ENCODE data around the gene KIF26A. TPM values are rescaled to one million over a fixed set of nuclear protein-coding genes. Genes with fewer than 3 reads are reported as not detected.
"Not testable (repeated sequence)": the region's sequence is repeated elsewhere in the genome, so short reads cannot be mapped to it uniquely, and the experiment has no call there.

Gene KIF26A
- polyA plus RNA-seq, 1 donor from 2014 or later = 11.2 TPM

- not testable (repeated sequence) for H3K9me3 ChIP-seq (ENCODE audit: low read length); H3K4me2 ChIP-seq (ENCODE audit: low read length); H3K4me3 ChIP-seq (ENCODE audit: low read length); H2AFZ ChIP-seq (ENCODE audit: low read depth, low read length); H3K9ac ChIP-seq (ENCODE audit: low read length); H3K27ac ChIP-seq (ENCODE audit: low read length); H3K79me2 ChIP-seq (replicated peaks; ENCODE audit: insufficient read depth, low read length); H4K20me1 ChIP-seq (ENCODE audit: insufficient read depth); H3K9me2 ChIP-seq (ENCODE audit: insufficient read depth, low read length); H3F3A ChIP-seq (ENCODE audit: insufficient read depth, low read length, poor library complexity, severe bottlenecking); H3K36me3 ChIP-seq (ENCODE audit: insufficient read depth, low read length); H3K27me3 ChIP-seq (ENCODE audit: insufficient read depth, low read depth, low read length)
These were observed 69.9 kb downstream of the KIF26A start for GRCh38 chr14:104208331-104208730.

GRCh38 chr14:104209071-104209470, 70.7 kb downstream of the KIF26A start:
- H4K20me1 ChIP-seq (ENCODE audit: insufficient read depth); H3F3A ChIP-seq (ENCODE audit: insufficient read depth, low read length, poor library complexity, severe bottlenecking); H2AFZ ChIP-seq (ENCODE audit: low read depth, low read length); H3K36me3 ChIP-seq (ENCODE audit: insufficient read depth, low read length); H3K27me3 ChIP-seq (ENCODE audit: insufficient read depth, low read depth, low read length); H3K4me3 ChIP-seq (ENCODE audit: low read length); H3K9me3 ChIP-seq (ENCODE audit: low read length); H3K79me2 ChIP-seq (replicated peaks; ENCODE audit: insufficient read depth, low read length); H3K9ac ChIP-seq (ENCODE audit: low read length); H3K4me2 ChIP-seq (ENCODE audit: low read length); H3K9me2 ChIP-seq (ENCODE audit: insufficient read depth, low read length); H3K27ac ChIP-seq (ENCODE audit: low read length): not testable (repeated sequence)

- no peak for TF ChIP-seq TAF1 (IDR thresholded peaks at IDR 0.05; ENCODE audit: low read depth)
- TF ChIP-seq MXI1 (conservative IDR thresholded peaks at IDR 0.05; ENCODE audit: poor library complexity, severe bottlenecking) = no peak
- TF ChIP-seq EZH2 (IDR thresholded peaks at IDR 0.05; ENCODE audit: borderline replicate concordance, insufficient read depth, low read length, poor library complexity, severe bottlenecking) = no peak
- no peak for TF ChIP-seq RAD21 (conservative IDR thresholded peaks at IDR 0.05)
- no peak for TF ChIP-seq POLR2AphosphoS5 (IDR thresholded peaks at IDR 0.05)
- TF ChIP-seq REST (IDR thresholded peaks at IDR 0.05; ENCODE audit: borderline replicate concordance) = no peak
- TF ChIP-seq EP300 (conservative IDR thresholded peaks at IDR 0.05; ENCODE audit: poor library complexity, severe bottlenecking) = no peak
- TF ChIP-seq CTCF (IDR thresholded peaks at IDR 0.05; ENCODE audit: poor library complexity, severe bottlenecking) = no peak
- TF ChIP-seq SMC3 (conservative IDR thresholded peaks at IDR 0.05; ENCODE audit: poor library complexity) = no peak
- Histone ChIP-seq H2AFZ (ENCODE audit: low read depth, low read length) (no peak overlapping the region), H3K79me2 (replicated peaks; ENCODE audit: insufficient read depth, low read length) (no peaks in the 10 kb centered on the region), H3K36me3 (ENCODE audit: insufficient read depth, low read length) (no peaks in the 10 kb centered on the region), H4K20me1 (ENCODE audit: insufficient read depth) (no peaks in the 10 kb centered on the region), H3F3A (ENCODE audit: insufficient read depth, low read length, poor library complexity, severe bottlenecking) (no peaks in the 10 kb centered on the region), H3K27ac (ENCODE audit: low read length) (no peak overlapping the region), H3K9me2 (ENCODE audit: insufficient read depth, low read length) (no peaks in the 10 kb centered on the region), H3K9ac (ENCODE audit: low read length) (no peak overlapping the region), H3K9me3 (ENCODE audit: low read length) (no peaks in the 10 kb centered on the region), H3K4me2 (ENCODE audit: low read length) (no peak overlapping the region), H3K4me3 (ENCODE audit: low read length) (no peak overlapping the region), H3K27me3 (ENCODE audit: insufficient read depth, low read depth, low read length) (no peaks in the 10 kb centered on the region)
These were observed 71.8 kb downstream of the KIF26A start for GRCh38 chr14:104209985-104210816.
